ENCODE results near the gene MBNL3.

The MBNL3 gene

GRCh38 chrX:132413459-132413858 is 75.4 kb downstream of the MBNL3 start:
- DNase-seq = no peak

- no peak for DNase-seq
These were observed 76.6 kb downstream of the MBNL3 start for GRCh38 chrX:132412208-132412607.

- no peak for DNase-seq
These were observed 77.4 kb downstream of the MBNL3 start for GRCh38 chrX:132411310-132411977.

- DNase-seq = no peak
These were observed 78.9 kb downstream of the MBNL3 start for GRCh38 chrX:132409780-132410556.

- no peak for DNase-seq
These were observed 81.1 kb downstream of the MBNL3 start for GRCh38 chrX:132407691-132408090.

- no peak for DNase-seq
These were observed 82.7 kb downstream of the MBNL3 start for GRCh38 chrX:132406106-132406505.

- DNase-seq = no peak
These were observed 84.6 kb downstream of the MBNL3 start for GRCh38 chrX:132404266-132404665.

GRCh38 chrX:132401935-132402334 is 86.9 kb downstream of the MBNL3 start:
- no peak for DNase-seq

GRCh38 chrX:132400706-132401105 is 88.1 kb downstream of the MBNL3 start:
- DNase-seq = no peak

- no peak for DNase-seq
These were observed 93.2 kb downstream of the MBNL3 start for GRCh38 chrX:132395645-132396044.

GRCh38 chrX:132395026-132395425 is 93.8 kb downstream of the MBNL3 start:
- DNase-seq = no peak

- no peak for DNase-seq
These were observed 94.2 kb downstream of the MBNL3 start for GRCh38 chrX:132394591-132394990.

- DNase-seq = no peak
These were observed 94.8 kb downstream of the MBNL3 start for GRCh38 chrX:132393992-132394391.

GRCh38 chrX:132393485-132393884 is 95.4 kb downstream of the MBNL3 start:
- DNase-seq = no peak

- no peak for DNase-seq
These were observed 95.8 kb downstream of the MBNL3 start for GRCh38 chrX:132393085-132393484.

- DNase-seq = no peak
These were observed 98.0 kb downstream of the MBNL3 start for GRCh38 chrX:132390792-132391191.

GRCh38 chrX:132389480-132389879 is 99.4 kb downstream of the MBNL3 start:
- DNase-seq = no peak

GRCh38 chrX:132388371-132388770 is 100.5 kb downstream of the MBNL3 start:
- no peak for DNase-seq

- DNase-seq = no peak
These were observed 104.5 kb downstream of the MBNL3 start for GRCh38 chrX:132384301-132384700.

GRCh38 chrX:132382068-132382467 is 106.8 kb downstream of the MBNL3 start:
- no peak for DNase-seq

- no peak for DNase-seq
These were observed 110.6 kb downstream of the MBNL3 start for GRCh38 chrX:132378281-132378680.

- DNase-seq = peak; percentile 1
These were observed 112.9 kb downstream of the MBNL3 start for GRCh38 chrX:132375941-132376340.

- DNase-seq = no peak
These were observed 115.2 kb downstream of the MBNL3 start for GRCh38 chrX:132373610-132374009.

GRCh38 chrX:132369617-132370326 is 119.1 kb downstream of the MBNL3 start:
- DNase-seq = no peak
